Left colon (tissue), 2 donors: ENCODE measurements around the gene UBR4. TPM values are rescaled to one million over a fixed set of nuclear protein-coding genes. Genes with fewer than 3 reads are reported as not detected.
A peak's percentile ranks its signal among the peaks of the same experiment; 100 is the strongest.

Source experiments
- ATAC-seq: fragments of 200-7000 bp; cut with Tn5 transposase; one replicate; pipeline ENCODE4 v1.9.1; 2020; ENCODE audit warnings: mild to moderate bottlenecking, moderate library complexity
- DNase-seq, 2 donors: peaks; one replicate each; pipeline ENCODE4 v3.0.0-alpha.2; 2020
- intact Hi-C, 2 donors: fragments of 100-400 bp; cut with DNase I in 1 of 2; cut with micrococcal nuclease in 1 of 2; formaldehyde crosslinking; loops; one replicate each; pipeline versions ENCODE4 v1.11.2 to v1.14.0; 2022; cut with DNase I, micrococcal nuclease
- total RNA-seq, 2 donors: library from RNA; stranded (reverse); fragmentation: NEBNext Ultra II Directional; extraction: Animal tissue kit (Norgen Biotek cat#: 25700); gene quantifications; one replicate each; pipeline ENCODE4 v1.2.1, GENCODE V29; 2021
- donor health status: DM: no; HTN: no; CAD: no.
- donor health status: DM: yes; HTN: yes; CAD: no.

The UBR4 gene
- total RNA-seq, 2 donors from 2014 or later, result 103 to 114 TPM

DNA sequence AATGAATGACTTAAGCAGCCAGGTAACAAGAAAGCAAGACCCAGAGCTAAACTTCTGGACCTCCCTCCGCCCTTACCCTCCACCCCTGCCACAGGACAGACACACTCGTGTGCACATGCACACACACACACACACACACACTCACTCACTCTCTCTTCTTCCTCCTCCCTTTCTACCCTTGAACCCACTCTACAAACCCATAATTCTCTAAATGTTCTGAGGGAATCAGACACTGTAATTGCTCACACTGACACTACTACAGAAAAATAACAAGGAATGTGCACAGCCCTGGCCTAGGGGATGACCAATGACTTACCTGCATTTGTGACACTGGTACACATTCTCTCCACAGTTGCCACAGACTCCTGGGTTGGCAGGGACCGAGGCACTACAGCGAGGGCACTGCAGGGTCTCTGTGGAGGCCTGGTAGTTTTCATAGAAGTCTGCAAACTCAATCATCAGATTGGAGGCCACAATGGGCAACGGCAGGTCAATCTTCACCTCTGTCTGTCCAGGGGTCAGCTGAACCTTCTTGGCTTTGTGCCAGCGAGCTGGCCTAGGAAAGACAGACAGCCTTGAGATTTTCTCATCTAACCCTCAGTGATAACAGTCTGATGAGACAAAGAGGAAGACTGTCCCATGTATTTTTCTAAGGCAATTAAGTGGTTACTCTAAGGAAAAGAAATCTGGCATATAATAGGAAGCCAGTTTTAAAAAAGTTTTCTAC lies 94.8 kb downstream of the UBR4 start:
- no peak for ATAC-seq
- intact Hi-C loops, result no loop called here
- DNase-seq, result no peak

DNA sequence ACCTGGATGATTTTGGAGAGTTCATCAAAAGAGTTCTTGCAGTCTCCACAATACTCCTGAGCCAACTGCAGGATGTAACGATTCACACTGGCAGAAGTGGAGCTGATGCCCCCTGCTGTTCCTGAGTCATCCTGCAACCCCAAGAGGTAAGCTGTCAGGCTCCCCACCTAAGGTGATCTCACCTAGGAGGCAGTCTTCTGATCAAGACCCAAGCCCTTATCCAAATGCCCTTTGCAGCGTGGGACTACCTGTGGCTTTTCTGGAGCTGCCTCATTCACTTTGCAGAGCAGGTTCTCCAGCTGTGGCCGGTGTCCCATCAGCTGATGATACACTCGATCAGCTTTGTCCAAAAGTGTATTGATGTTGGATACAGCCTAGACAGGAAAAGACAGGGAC lies 96.4 kb downstream of the UBR4 start:
- DNase-seq (peak in 1 of 2 donors; percentile 46), ATAC-seq (peak; percentile 78)
- intact Hi-C loops, result no loop called here

DNA sequence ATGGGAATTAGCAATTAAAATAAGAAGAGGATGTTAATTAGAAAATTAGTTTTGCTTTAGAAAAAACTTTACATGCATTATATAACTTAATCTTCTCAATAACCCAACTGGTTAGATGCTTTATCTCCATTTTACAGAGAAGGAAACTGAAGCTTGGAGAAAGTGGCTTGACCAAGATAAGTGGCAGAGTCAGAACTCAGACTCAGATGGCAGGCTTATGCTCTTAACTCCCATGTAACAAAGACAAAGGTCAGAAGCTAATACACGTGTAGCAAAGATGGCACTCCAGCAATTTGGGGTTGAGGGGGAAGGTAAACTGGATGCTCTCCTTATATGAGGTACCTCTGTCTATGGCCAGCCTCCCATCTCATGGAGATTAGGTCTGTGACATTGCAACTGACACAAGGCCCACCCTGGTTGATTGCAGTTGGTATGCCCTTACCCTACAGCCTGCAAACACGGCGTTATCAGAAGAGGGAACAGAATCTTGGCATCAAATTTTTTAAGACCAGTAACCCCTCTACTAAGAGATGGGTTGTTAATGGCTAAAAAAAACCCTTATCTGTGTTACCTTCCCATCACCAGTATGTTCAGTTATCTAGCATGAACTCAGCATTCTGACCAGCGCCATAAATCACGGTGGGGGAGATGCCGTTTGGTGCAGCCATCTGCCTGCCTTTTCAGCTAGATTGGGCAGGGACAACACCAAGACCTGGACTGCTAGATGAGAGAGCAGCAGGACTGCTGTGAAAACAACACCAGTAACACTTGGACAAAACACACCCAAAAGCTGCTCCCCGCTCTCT lies 97.0 kb downstream of the UBR4 start:
- DNase-seq (no peak), ATAC-seq (no peak)
- intact Hi-C loops, result no loop called here

DNA sequence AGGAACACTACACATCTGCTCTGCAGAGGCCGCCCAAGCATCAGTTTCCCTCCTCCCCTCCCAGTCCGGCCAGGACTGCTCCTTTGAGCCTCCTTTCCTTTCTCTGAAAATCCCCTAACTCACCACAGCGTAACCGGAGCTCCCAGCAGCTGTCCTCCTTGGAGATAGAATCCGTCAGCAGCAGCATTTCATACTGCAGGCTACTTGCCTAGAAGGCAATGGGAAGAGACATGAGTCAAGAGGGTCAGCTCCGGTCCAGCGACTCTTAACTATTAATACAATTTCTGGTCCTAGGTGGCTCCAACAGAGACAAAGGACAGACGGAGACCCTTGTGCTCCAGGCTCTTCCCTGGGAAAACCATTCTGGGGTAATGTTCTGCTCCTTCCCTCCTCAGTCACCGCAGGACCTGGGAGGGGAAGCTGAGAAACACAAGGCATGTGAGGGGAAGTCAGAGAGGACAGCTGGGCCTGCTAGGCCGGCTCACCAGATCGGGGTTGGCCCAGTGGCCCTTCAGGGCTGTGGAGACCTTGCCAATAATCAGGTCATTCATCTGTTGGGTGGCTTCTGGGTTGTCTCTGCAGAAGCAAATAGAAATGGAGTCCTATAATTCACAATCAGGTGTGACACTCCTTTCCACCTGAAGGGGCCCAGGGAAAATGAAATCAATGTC lies 99.7 kb downstream of the UBR4 start:
- intact Hi-C loops, result no loop called here
- DNase-seq, result no peak
- no peak for ATAC-seq

DNA sequence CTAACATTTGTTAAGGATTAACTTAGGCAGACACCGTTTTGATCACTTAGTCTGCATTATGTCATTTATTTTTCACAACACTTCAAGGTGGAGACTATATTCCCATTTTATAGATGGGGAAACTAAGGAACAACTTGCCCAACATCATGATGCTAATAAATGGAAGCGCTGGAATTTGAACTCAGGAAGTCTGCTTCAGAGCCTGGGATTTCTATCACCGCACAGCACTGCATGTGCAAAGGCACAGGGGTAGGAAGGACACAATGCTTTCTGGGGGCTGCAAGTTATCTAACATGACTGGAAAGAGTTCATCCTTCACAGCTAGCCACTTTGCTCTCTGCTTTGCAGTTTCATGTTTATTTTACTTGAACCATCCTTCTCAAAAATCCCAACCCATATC lies 100.5 kb downstream of the UBR4 start:
- ATAC-seq, result no peak
- DNase-seq, result no peak
- intact Hi-C loops, result no loop called here

DNA sequence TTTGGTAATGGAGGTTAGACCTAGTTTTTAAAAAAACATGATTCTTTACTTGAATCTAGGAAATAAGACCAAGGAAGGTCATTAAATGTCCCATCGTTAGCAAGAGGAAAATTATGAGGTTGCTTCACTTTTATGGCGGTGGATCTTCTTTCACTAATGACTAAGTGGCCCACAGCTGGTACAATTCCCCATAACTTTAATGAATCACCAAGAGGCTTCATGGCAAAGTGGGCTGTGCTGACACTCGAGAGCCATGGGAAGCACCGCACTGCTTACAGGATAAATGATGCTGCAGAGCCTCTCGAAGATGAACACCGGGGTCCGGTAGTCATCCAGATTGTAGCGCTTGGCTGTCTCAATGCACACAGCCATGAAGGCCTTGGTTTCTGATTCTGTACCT lies 108.8 kb downstream of the UBR4 start:
- ATAC-seq (no peak), DNase-seq (no peak)
- intact Hi-C loops, result no loop called here

DNA sequence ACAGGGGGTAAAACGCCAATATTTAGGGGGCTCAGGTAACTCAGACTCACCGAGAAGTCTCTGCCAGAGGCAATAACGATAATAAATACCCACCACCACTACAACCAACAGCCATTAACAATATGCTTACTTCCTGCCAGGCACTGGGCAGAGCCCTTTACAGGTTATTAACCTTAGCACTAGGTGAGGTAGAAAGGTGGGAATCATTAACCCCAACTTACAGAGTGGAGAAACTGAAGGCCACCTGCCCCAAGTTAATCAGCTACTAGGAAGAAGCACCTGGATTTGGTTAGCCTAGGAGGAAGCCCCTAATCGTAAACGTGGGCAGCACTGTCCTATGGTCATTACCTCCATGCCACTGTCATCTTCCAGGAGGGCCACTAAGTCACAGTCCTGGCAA lies 110.0 kb downstream of the UBR4 start:
- intact Hi-C loops, result no loop called here
- ATAC-seq, result peak; percentile 85

DNA sequence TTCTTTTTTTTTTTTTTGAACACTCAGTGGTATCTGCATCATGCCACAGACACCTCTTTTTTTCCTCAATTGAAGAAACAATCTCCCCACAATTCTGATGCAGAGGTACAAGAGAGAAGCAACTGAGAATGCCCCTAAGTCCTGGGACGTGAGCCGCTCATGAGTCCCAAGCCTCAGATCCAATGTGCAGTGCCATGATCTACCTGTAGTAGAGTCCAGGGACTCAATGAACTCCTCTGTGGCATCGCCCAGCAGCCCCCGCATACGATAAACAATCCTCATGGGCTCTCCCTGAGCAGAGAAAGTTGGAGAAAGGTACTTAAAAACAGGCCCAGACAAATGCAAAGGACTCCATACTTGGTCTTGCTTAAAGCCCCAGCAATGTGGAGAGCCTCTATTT lies 113.1 kb downstream of the UBR4 start:
- ATAC-seq (no peak), DNase-seq (no peak)
- intact Hi-C loops, result loop anchor here in 1 of 2 donors (5.0 kb wide), 1 partner anchor 190 kb away; no protein-coding TSS in a partner anchor

More for the DNA sequence above, 110.0 kb downstream of the UBR4 start:
- no peak for DNase-seq

DNA sequence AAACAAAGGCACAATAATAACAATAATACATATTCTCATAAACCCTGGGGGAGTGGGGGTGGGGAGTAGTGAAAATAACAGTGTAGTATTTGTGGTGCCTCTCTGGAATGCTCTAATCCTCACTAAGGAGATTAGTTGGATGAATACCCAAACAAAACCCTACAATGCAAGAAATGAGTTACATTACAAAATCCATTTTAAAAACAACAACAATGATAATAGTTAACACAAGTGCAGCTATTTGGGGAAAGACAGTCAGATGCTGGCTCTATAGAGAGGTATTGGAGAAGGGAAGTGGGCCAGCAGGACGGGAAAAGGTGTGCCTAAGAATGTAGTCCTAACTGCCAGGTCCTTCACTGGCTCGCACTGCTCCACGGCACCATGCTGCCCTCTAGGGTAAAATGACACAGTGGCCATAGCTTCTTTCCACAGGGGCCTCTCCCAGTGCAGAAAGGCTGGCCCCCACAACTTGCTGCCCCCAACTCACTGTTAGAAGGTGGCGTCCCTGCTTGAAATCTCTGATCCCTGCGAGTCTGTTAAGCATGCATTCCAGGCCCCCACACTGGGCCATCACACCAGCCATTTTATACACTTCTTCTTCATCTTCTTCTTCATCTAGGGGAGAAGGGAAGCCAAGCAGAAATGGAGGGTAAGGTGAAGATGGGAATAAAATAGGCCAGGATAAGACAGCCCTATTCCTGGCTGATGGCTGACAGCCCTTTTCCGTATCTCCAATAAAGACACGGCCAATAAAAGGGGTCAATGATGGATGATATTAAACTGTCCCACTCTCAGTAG lies 113.8 kb downstream of the UBR4 start:
- peak; percentile 75 for ATAC-seq
- DNase-seq, result peak in 1 of 2 donors; percentile 54
- intact Hi-C loops, result loop anchor here in 1 of 2 donors (5.0 kb wide), 1 partner anchor 189 kb away; no protein-coding TSS in a partner anchor

DNA sequence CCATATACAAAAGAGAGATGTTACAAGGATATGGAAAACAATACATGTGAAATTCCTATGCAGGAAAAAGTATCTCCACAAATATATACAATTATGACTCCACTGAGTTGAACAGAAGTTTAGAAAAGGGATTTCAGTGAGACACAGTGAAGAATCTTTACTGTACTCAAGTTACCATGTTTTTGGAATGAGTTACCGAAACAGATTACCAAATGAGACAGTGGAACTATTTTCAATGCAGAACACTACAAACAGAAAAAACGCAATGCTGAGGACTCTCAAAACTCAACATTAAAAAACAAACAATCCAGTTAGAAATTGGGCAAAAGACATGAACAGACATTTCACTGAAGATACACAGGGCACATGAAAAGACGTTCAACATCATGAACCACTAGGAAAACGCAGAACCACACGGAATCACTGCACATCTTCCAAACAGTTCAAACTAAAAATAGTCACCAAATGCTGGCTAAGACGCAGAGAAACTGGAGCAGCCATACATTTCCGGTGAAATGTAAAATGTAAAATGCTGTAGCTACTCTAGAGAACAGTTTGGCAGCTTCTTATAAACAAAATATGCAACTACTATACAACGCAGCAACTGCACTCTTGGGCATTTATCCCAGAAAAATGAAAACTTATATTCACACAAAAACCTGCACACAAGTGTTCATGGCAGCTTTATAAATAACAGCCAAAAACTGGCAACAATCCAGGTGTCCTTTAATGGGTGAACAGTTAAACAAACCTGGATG lies 118.7 kb downstream of the UBR4 start:
- intact Hi-C loops, result no loop called here
- no peak for DNase-seq
- no peak for ATAC-seq

DNA sequence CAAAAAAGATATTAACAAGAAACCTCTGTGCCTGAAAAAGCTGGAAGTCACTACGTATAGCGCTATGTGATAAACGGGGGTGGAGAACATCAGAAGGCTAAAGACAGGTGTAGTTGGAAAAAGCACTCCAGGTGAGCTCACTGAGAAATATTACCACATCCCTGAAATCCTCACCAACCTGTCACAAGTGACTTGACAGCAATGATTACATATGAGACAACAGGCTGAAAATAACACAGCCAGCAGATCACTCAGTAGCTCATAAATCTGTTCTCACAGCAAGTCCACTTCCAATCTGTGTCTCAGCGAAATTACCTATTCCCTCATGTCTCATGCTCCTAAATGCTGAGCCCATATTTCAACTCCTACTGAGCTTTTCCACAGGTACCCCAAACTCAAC lies 120.5 kb downstream of the UBR4 start:
- intact Hi-C loops, result loop anchor here in 1 of 2 donors (10.0 kb wide), 1 partner anchor 175 kb away; no protein-coding TSS in a partner anchor
- DNase-seq (no peak), ATAC-seq (no peak)

DNA sequence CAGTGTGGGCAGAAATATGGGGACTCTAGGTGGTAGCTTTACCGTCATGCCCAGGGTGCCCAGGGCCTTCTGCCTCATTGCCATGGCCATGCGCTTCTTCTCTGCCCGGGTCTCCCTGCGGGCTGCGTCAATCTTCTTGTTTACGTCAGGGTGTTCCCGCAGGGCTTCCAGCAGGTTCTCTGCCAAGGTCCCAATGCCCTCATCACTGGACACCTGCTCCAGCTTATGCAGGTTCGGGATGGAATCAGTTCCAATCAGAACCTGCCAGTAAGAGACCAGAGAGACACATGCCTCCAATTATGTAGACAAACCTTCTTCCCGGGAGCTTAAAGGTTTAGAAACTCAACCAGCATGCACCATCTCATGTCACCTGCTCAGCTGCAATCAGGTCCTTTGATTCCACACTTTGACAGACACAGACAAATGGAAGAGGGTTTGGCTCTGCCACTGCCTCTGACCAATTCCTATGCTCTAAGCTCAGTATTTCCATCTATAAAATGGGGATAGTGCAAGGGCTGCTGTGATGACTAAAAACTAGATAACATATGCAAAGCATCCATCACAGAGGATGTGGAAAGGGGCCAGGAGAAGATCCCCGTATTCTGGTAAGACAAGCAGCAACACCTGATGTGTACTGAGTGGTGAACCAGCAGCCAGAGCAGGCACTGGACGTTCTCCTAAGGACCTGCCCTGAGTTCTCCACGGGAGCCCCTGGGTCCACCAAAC lies 121.2 kb downstream of the UBR4 start:
- ATAC-seq (no peak), DNase-seq (no peak)
- intact Hi-C loops, result loop anchor here in 1 of 2 donors (10.0 kb wide), 1 partner anchor 174 kb away; no protein-coding TSS in a partner anchor

DNA sequence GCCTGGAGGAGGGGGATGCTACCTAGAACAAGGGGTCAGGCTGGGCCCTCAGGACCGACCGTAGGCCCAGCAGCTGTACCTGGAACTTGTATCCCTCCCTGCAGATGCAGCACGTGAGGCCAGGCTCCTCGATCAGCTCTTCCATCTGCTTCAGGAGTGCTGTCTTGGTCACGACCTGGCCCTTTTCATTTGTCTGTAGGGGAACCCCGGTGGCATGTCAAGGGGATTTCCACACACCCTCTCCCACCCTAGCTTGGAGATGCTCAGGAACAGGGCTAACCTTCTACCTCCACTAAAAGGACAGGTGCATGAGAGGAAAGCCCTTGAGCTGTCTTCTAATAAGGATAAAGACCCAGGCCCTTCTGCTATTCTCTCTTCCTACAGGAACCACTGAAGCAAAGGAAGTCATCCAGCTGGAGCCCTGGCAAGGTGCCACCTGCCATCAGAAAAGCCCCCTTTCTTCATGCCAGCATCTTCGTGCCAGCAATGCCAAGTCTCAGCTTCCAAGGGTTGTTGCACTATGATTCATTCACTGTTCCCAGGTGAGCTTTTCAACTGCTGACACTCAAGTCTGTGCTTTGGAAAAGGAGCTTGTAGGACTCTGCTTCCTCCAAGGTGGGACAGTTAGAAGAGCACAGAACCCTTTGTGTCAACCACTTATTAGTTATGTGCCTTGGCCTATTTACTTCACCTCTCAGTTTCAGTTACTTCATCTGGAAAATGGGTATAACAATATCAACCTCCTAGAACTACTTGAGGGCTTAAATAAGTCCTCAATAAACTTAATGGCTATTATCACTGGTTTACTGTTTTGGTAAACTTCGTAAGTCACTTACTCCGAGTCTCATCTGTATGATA lies 122.1 kb downstream of the UBR4 start:
- intact Hi-C loops, result loop anchor here in 1 of 2 donors (10.0 kb wide), 1 partner anchor 173 kb away; no protein-coding TSS in a partner anchor
- no peak for DNase-seq
- peak; percentile 30 for ATAC-seq

DNA sequence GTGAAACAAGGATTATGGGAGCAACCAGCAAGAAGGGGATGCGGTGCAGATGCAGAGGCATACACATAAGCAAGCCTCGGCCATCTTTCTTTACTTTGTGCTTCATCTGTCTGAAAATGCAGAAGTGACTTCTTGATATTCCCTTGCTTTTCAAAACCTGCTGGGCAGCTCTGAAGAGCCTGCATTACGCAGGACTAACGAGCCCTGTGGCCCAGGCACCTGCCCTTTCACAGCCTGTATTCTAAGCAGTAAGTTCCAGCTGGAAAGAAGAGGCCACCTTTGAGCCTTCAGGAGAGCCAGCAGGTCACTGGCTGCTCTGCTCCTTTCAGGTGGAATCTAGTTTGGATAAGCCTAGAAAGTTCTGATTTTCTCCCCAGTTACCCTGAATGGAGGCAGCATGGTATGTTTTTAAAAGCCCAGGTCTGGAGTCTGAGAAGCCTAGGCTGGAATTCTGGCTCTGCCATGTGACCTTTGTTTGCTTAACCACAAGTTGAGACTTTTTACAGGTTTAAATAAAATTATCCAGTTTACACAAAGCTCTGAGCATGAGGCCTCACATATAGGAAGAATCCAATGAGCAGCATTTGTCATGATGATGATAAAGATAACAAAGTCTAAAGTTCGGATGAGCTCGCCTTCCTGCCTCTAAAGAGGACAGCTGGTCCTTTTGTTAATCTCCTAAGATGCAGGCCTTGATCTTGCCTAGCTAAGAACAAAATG lies 122.9 kb downstream of the UBR4 start:
- no peak for DNase-seq
- peak; percentile 84 for ATAC-seq
- intact Hi-C loops, result loop anchor here in 1 of 2 donors (10.0 kb wide), 1 partner anchor 172 kb away; no protein-coding TSS in a partner anchor

DNA sequence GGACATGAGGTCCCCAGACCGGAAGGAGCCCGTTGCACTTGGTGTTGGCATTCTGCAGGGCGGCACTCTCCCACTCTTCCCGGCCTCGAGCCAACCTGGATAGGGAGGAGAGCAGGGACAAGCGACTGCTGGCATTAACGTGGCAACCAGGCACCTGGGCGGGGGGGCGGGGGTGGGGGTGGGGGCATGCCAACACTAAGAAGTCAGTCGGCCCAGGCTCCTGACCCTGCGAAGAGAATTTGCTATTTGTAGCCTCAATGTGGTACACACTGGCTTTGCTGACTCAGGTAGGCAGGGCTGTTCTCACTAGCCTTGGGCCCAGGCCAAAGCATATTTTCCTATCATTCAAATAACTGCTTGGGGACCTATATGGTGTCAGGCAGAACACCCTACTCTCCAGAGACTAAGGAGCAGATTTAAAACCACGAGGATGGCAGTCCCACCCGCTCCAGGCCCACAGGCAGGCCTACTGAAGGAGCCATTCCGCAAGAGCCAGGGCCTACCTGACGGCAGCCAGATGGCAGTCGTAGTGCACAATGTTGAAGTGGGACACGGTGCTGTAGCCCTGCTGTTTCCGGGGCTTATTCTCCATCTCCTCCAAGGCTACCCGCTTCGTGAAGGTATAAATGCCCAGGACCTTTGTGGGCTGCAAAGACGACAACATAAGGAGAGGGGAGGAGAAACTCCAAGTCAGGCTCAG lies 123.7 kb downstream of the UBR4 start:
- intact Hi-C loops, result loop anchor here in 1 of 2 donors (10.0 kb wide), 1 partner anchor 172 kb away; no protein-coding TSS in a partner anchor
- peak; percentile 45 for ATAC-seq
- no peak for DNase-seq
